NCI-H1417 (cell line): Measurements from ENCODE around the gene RPS6KA1.
"Not testable (repeated sequence)": the region's sequence is repeated elsewhere in the genome, so short reads cannot be mapped to it uniquely, and the experiment has no call there.

Experiments used
- DNase-seq, 3 experiments: peaks; one replicate each; lab custom pipeline; 2025; lab: John Stamatoyannopoulos, UW

The RPS6KA1 gene

DNA sequence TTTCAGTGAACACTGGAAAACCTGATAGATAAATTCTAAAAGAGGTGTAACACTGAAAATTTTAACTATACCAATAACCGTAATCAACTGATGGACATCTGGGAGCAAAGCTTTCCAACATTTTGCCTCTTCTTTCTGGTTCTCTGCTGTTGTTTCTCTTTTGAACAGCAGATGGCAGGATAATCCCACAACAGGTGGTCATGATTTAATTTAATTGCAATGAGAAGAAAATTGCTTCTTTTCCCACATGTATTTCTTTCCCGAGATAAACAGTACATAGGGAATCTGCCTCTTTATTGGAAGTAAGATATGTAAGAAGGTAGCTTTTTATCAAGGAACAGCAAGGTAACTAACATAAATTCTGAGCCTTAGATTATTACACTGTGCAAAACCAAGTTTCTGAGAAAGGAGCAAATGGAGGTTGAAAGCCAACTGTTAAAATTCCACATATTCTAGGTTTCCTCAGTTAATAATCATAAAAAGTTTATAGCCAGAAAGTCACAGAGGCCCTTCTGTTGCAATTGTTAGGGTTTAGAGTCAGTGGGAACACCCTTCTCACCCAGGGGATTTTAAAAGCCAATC, 72.9 kb downstream of the RPS6KA1 start:
- DNase-seq, result peak; percentile 59 to 87 (median 75)

- no peak for DNase-seq
These were observed 74.3 kb downstream of the RPS6KA1 start for GRCh38 chr1:26603856-26604255.

GRCh38 chr1:26607186-26607585, 77.6 kb downstream of the RPS6KA1 start:
- no peak for DNase-seq

DNA sequence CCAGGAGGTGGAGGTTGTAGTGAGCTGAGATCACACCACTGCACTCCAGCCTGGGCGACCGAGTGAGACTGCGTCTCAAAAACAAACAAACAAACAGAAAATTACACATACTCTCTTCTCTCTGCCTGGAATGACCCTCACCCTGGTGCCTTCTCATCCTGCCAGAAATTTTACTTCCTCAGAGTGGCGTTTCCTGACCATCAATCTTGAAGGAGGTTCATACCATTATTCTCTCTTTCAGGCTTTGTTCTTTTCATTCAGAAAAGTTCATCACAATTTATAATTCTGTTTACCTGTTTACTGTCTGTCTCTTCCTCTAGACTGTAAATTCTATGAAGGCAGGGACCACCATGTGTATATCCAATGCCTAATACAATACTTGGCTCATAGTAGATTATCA, 79.3 kb downstream of the RPS6KA1 start:
- no peak for DNase-seq

DNA sequence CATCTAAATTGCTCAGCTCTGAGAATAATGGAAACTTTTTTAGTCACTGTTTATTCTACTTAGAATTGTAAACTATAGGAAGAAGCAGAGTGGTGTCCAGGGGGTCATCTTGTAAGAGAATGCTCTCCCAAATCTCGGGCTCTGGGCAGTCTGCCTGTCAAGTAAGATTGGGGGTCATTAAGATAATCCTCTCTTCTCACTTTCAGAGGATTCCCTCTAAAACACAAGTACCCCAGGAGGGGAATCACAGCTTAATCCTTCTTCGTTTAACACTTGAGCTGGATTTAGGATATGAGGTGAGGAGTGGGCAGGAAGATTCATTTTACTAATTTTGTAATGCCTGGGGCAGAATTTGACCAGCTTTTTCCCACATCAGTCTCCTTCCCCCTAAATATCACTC, 81.2 kb downstream of the RPS6KA1 start:
- DNase-seq, result no peak

GRCh38 chr1:26612627-26613026, 83.1 kb downstream of the RPS6KA1 start:
- DNase-seq, result not testable (repeated sequence)

DNA sequence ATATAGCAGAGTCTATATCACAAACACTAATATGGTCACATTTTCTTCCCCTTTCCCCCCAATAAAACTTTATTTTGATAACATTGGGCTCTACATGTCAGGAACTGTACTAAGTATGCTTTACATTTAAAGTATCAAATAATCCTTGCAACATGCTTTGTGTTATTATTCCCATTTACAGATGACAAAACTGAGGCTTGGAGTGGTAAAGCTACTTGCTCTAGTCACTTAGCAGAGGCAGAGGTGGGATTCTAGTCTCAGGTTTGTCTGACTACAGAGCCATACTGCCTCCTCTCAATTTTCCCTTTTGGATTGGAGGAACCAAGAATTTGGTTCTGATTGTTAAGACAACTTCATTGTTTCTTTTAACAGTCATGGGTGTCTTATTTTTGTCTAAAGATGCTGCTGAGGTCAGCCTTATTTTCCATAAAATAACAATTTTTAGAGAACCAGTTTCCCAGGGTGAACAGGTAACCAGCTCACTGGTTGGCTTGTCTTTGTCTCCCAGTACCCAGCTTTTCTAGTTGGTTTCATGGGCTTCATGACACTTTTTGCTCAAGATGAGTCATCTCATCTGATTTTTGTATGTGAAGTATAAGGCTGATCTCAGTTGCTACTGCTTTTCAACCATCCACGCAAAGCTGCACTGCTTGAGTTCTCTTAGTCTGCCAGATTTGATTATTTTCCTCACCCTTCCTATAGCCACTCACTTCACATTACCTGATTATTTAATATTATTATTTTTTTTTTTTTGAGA, 85.3 kb downstream of the RPS6KA1 start:
- DNase-seq, result no peak

- DNase-seq, result no peak
These were observed 87.3 kb downstream of the RPS6KA1 start for GRCh38 chr1:26616881-26617280.

GRCh38 chr1:26618561-26618960, 89.0 kb downstream of the RPS6KA1 start:
- DNase-seq, result no peak
